M059J (cell line): ENCODE data around the gene MS4A8. TPM values are rescaled to one million over a fixed set of nuclear protein-coding genes. Genes with fewer than 3 reads are reported as not detected.
A peak's percentile ranks its signal among the peaks of the same experiment; 100 is the strongest.
"Not testable (repeated sequence)": the region's sequence is repeated elsewhere in the genome, so short reads cannot be mapped to it uniquely, and the experiment has no call there.

Experiments used
- DNase-seq: peaks from one replicate; pipeline ENCODE4 v3.0.0-alpha.2; 2012; ENCODE audit warnings: low read depth
- total RNA-seq: library from RNA; depleted of rRNA; stranded (reverse); fragments of >200 nt; shearing (Covaris generic); gene quantifications from 2 replicates; pipeline ENCODE4 v1.2.3, GENCODE V29; 2014

Gene MS4A8
- total RNA-seq, 1 experiment from 2014 or later, result not detected

DNA sequence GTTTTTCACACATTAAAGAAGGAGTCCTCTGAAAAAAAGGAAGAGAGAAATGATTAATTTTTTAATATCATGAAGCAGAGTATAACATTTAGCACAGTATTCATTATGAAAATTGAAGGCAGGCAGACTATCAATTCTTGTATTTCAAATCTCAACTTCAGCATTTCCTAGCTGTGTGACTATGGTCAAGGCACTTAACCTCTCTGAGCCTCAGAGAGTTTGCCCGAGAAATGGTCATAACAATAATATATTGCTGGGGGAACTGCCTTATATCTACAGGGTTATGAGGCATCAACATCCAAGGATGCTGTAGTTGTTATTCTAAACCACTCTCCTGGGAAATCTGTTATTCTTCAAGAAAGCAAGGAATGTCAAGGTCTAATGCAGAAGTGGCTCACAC lies 26.2 kb downstream of the MS4A8 start:
- no peak for DNase-seq

DNA sequence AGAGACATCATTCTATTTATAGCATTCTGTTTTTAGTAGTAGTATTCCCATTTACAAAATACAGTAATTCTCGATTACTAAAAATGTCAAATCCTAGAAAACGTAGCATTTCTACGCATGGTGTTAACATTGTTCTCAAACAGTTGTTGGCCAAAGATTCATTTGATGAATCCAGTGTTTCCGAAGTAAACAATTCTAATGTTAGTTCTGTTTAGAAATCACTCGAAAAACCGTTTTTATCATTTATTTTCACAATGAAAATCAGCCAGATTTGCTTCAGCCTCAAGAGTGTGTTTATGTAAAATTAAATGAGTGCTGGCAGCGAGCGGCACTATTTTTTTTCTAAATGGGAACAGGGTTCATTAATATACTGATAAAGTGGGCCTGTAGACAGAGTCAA lies 32.2 kb downstream of the MS4A8 start:
- DNase-seq, result no peak

DNA sequence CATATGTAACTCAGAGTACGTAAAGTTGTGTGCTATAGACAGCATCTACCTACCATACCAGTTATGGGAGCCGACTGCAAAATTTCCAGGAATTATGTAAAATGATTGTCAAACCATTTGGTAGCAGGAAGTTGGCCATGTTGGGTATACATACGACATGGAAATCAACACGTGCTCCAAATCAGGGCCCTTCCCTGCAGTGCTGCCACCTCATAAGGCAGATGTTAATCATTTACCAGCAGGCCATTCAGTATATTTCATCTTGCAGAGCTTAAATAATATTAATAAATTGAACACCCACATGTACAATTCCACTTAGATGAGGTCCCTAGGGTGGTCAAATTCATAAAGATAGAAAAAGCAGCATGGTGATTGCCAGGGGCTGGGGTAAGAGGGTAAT lies 34.9 kb downstream of the MS4A8 start:
- no peak for DNase-seq

DNA sequence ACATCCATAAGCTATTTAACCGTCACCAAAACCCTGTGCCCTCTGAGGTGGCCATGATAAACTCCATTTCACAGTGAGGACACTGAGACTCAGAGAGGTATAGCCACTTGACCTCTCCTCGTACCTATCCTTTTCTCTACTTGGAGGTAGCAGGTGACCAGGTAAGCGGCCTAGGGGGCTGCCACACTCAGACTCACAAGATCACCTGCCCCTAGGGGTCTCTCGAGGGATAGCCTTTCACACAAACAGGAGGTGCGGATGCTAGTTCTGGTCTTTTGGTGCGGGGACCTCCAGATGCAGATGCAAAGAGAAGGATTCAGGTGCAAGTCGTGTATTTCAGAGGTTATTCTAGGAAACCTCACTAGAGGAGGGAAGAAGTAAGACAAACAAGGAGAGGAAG lies 39.7 kb downstream of the MS4A8 start:
- DNase-seq, result no peak

DNA sequence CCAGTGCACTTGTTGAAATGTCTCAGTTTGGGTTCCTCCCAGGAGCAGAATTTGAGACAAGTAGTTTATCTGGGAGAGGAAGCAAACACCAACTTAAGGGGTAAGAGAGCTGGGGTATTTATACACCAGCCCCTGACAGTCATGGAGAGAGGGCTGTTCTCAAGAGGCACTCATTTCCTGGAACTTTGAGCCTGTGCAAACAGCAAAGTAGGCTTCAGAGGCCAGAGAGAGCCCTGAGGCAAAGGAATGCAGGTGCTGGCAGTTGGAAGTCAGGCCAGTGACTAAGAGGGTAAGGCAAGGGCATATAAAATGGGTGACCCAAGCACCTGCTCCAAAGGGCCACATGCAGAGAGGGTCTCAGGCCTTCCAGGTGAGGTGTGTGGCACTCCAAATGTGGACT lies 41.2 kb downstream of the MS4A8 start:
- no peak for DNase-seq

DNA sequence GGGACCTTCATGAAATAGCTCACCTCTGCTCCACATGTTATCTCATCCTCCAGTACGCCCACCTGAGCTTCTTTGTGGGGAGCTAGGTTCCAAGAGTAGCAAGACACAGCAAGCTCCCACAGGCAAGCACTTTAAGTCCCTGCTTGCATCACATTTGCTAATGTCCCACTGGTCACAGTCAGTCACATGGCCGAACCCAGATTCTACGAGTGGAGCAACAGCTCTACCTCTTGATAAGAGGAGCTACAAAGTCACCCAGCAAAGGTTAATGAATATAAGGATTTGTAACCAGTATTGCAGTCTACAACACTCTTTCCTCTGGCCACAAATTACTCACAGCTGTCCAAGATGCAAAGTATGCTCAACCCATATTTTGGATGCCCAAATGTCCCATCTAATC lies 42.0 kb downstream of the MS4A8 start:
- no peak for DNase-seq

DNA sequence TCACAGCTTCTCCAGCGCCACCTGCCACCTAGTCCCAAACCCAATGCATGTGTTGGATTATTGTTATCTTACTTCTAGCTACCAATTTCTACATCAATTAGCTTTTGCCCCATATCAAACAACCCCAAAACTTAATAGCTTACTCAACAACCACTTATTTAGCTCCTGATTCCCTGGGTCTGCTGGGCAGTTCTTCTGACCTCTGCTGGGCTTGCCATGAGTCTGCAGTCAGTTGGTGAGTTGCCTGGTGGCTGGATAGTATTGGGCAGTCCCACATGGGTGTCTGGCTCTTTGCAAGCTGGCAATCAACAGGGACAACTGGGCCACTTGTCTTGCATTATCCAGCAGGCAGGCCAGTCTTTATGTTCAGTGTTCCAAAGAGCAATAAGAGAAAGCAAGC lies 43.6 kb downstream of the MS4A8 start:
- no peak for DNase-seq

DNA sequence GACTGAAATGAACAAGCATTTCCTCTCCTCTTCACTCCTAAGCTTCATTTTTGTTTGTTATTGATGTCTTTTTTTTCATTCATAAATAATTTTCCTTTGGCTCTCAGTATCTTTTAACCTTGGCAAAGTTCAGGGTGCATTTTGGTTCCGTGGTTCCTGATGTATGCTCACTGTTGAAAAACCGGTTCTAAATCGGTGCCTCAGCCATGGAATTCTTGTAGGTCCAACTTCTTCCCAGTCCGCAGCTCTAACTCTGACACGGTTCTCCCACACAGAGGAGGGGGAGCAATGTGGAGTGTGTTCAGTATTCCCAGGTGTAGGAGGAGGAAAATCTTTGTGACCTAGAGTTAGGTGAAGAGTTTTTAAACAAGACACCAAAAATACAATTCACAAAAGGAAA lies 44.7 kb downstream of the MS4A8 start:
- no peak for DNase-seq

DNA sequence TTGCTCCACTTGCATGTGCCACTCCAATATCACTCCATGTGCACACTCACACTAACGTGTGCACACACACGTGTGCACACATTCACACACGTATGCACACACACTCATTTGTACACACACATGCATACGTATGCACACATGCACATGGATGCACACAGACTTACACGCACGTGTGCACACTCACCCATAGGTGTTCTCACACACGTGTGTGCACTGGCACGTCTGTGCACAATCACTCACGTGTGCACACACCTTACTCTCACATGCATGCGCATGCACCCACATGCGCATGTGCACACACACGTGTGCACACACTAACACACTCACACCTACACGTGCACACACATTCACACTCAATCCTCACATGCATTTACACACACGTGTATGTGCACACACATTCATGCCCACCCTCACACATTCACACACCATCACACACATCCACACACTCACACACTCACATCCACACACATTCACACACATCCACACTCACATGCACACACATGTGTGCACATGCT lies 48.0 kb downstream of the MS4A8 start:
- DNase-seq, result no peak

DNA sequence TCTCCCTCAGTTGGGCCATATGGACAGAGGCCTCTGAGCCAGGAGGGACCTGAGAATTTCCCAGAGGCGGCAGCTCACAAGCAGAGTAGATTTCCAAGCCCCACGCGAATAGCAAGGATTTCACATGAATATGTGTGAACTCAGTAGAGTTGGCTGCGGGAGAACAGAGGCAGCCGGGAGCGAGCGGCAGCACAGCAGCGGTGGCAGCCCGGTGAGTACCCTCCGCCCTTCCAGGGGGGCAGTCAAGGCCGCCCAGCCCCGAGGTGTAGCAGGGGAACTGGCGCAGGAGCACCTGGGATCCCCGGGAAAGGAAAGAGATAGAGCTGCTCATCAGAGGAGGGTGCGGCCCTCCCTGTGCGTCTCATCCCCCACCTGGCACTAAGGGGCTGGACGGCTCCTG lies 48.8 kb downstream of the MS4A8 start:
- DNase-seq, result no peak

DNA sequence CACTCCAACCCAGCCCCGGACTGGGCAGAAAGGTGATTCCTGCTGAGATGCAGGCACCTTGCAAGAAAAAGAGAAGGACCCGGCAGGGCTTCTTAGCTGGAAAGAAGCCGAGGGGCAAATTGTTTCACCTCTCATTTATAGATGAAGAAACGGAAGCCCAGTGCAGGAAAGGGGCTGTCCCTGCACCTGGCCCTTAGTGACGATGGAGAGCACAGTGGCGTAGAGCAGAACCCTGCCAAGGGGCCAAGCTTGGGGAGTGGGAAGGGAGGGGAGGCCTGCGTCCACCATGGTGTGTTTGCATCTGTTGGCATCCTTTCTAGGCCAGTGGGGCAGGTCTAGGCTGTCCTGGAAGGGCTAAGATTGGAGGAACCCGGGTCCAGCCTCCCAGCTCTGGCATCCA lies 49.4 kb downstream of the MS4A8 start:
- DNase-seq, result no peak

DNA sequence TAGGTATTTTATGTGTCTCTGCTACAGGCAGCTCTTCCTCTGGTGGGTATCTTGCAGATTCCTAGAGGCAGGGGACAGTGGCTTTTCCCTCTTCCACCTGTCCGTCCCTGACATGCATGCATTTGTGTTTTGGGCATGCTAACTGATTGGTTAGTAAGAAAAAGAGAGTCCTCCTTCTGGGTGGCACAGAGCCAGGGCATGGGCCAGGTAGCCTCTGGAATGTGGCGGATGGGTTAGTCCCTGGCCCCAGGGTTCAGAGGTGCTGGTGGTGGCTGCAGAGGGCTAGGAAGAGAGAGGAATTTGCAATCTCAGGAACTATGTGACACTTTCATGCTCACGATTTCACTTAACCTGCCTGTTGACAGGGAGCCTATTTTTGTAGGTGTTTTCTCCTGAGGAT lies 51.5 kb downstream of the MS4A8 start:
- no peak for DNase-seq

DNA sequence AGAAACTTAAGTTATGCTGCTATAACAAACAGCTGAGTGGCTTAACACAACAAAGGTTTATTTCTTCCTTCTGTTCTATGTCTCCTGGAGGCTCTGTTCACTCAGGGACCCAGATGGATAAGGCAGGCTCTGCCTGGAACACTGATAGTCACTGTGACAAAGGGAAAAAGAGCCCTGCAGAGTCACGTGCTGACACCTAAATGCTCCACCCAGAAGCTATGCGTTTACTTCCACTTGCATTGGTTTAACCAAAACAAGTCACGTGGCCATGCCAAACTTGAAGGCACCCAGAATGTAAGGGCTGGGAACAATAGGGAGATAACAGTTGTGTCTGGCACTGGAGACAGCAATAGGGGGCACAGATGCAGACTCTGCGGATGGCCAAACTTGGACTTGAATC lies 53.9 kb downstream of the MS4A8 start:
- no peak for DNase-seq

DNA sequence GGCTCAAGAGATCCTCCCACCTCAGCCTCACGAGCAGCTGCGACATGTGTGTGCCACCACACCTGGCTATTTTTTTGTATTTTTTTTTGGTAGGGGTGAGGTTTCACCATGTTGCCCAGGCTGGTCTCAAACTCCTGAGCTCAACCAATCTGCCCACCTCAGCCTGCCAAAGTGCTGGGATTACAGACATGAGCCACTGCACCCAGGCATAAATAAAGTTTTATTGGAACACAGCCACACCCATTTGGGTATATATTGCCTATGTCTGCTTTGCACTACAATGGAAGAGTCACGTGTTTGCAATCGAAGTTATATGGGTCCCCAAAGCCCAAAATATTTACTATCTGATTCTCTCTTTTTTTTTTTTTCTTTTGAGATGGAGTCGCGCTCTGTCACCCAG lies 55.5 kb downstream of the MS4A8 start:
- no peak for DNase-seq

DNA sequence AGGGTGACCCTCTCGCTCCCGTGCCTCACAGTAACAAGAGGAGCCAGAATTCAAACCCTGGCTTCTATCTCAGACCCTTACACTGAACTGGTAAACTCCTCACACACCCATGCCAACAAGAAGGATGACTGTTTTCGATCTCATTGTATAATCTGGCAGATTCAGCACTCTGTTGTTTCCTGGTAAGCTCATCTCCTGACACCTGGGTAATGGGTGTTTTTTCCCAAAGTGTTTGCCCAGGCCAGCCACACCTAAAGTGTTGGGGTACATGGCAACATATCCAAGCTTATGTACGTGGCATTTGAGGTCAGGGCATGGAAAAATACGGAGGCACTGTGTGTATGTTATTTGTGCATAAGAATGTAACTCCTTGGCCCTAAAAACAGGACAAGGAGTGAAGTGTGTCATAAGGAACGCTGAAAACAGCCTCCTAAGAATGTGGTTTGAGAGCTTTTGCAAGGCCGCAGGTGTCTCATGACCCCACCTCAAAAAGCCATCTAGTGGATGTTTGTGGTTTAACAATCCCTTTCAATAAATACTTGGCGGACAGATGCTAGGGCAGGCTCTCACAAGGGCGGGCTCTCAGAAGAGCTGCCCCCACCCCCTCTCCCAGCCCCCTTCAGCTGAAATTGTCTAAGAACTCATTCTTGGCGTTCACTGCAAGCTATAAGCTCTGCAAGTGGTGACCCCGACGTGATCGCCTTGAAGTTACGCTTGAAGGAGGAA lies 57.1 kb downstream of the MS4A8 start, which contains the start of gene MS4A15:
TSS of gene MS4A15 (plus strand) at position 561 of the 726 bp plus-strand sequence. CDS start 6,867 bp downstream, outside the sequence.
- DNase-seq, result peak; percentile 38

DNA sequence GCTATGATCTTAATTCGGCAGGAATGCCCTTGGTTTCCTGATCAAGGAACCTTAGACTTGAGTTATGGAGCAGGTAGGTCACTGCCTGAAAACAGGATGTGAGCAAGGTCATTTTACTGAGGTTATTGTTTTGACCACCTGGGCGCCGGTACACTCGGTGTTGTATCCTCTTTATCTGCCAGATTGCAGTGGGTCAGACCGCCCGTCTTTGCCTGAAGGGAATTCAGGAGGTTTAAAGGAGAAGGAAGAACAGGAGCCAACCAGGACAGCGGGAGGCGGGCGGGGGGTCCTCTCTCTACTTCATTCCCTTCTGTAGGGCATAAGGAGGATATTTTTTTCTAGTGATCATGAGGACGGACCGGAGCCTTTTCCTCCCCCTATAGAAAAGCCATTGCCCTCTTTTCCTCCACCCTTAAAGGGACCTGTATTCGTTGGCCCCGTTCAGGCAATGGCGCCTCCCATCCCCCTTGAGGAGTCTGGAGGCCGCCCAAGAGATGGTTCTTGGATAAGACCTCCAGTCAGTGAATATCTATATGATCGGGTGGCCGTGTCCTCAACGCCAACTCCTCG lies 57.9 kb downstream of the MS4A8 start:
- DNase-seq, result no peak

DNA sequence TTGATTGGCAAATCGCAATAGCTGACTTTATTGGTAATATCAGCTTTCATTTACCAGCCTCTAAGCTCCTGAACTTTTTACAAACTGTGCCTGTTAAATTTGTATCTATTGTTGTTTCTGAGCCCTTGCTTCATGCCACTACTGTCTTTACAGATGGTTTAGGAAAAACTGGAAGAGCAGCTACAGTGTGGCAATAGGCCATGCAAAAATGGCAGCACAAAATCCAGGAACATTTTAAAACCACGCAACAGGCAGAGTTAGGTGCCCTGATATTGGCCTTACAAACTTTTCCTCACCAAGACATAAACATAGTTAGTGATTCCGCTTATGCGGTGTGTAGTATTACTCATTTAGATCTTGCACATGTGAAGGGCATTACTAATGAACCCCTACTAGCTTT lies 59.3 kb downstream of the MS4A8 start:
- not testable (repeated sequence) for DNase-seq

DNA sequence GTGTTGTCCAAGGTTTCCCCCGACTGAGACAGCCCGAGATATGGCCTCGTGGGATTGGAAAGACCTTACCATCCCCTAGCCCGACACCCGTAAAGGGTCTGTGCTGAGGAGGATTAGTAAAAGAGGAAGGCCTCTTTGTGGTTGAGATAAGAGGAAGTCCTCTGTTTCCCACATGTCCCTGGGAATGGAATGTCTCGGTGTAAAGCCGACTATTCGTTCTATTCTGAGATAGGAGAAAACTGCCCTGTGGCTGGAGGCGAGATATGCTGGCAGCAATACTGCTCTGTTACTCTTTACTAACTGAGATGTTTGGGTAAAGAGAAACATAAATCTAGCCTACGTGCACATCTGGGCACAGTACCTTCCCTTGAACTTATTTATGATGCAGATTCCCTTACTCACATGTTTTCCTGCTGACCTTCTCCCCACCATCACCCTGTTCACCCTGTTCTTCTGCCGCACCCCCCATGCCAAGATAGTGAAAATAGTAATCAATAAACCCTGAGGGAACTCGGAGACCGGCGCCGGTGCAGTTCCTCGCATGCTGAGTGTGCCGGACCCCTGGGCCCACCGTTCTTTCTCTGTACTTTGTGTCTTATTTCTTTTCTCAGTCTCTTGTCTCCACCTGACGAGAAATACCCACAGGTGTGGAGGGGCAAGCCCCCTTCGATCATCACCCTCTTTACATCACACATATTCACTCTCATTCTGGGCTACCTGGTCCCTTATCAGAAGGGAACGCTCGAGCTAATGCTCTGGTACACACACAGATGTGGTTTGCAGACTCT lies 60.2 kb downstream of the MS4A8 start:
- DNase-seq, result not testable (repeated sequence)

DNA sequence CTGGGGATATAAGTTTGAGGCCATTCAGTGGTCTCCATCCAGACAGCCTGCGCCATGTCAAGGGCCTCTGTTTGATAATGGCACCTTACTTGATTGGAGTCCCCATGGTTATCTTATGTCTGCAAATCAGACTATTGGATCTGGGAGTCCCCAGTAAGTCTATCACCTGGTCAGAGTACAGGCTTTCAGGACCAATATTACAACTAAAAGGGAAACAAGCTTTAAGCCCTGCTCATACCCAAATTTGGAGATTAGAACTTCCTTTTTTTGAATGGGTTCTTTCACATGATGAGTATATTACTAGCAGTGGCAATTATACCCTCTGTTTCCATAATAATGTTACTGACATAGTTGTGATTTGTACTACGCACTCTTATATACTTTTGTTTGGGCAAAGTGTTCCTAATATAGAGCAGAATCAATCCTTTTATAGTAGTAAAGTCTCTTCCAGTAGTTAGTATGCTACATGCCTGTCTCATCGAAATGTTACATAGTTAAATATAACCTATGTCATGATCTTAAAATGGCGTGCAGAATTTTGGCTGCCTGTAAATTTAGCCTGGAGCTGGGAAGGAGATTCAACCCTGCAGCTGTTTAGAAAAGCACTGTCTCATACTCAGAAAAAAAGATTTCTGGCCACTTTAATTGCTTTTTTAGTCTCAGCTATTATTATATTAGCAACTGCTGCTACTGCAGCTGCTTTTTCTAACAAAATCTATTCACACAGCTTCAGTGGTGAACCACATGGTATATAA lies 62.2 kb downstream of the MS4A8 start:
- DNase-seq, result no peak

DNA sequence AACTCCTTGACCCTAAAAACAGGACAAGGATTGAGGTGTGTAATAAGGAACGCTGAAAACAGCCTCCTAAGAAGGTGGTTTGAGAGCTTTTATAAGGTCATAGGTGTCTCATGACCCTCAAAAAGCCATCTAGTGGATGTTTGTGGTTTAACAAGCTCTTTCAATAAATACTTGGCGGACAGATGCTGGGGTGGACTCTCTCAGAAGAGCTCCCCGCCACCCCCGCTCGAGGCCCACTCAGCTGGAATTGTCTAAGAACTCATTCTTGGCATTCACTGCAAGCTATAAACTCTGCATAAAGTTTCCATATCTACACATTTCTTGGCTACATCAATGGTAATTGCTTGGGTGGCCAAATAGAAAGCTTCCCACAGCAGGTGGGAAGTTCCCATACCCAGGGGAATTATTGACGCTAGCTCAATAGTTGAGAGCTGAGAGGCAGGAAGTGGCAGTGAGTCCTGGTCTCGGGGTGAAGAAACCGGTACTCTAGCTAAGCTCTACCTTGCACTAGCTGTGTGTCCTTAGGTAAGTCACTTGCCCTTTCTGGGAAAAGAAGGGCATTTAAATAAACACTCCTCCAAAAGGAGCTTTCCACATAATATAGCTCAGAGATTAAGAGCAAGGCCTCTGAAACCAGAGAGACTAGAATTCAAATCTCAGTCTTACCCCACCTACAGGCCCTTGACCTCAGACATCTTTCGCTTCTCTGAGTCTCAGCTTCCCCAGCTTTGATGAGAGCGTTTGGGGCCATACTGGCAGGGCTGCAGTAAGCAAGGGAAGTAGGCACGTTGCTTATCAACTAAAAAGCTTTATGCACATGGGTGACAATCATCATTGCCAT lies 63.7 kb downstream of the MS4A8 start:
- peak; percentile 13 for DNase-seq
